ENCODE results near the gene CELA2B.

- TF ChIP-seq POLR2A (IDR thresholded peaks at IDR 0.05) (no peak), CTCF (IDR thresholded peaks at IDR 0.05) (no peak)
Observed at GRCh38 chr1:15492596-15492995, 16.7 kb downstream of the CELA2B start.
